ENCODE measurements around the gene PEX14. TPM values are rescaled to one million over a fixed set of nuclear protein-coding genes. Genes with fewer than 3 reads are reported as not detected.

PEX14 gene
- total and polyA plus RNA-seq, 2 donors (not counting 3 experiments of a cell fraction or from before 2014, with no cell fraction given): 19.5 to 26.5 TPM

- no peak for FAIRE-seq
Observed at GRCh38 chr1:10525208-10525607, 50.5 kb downstream of the PEX14 start.

GRCh38 chr1:10528066-10529014, 53.6 kb downstream of the PEX14 start:
- H3K36me3 ChIP-seq (ENCODE audit: control insufficient read depth in 2 of 2, extremely low read depth in 1 of 2, insufficient read depth in 2 of 2, low read length in 2 of 2): no peaks in the 10 kb centered on the region
- H3K79me2 ChIP-seq (ENCODE audit: control insufficient read depth, insufficient read depth, low read length): peaks cover 8% of the 10 kb centered on the region
- H3K9me1 ChIP-seq (replicated peaks; ENCODE audit: control insufficient read depth, extremely low read depth, insufficient read depth, low read length): no peaks in the 10 kb centered on the region
- peaks cover 30% of the 10 kb centered on the region for H3K4me1 ChIP-seq (ENCODE audit: control insufficient read depth, extremely low read depth, insufficient read depth, low read length)
- H3K4me2 ChIP-seq (ENCODE audit: insufficient read depth, low read length): peak overlapping the region; percentile 62
- peak overlapping the region in 1 of 3 experiments; percentile 28 for H3K4me3 ChIP-seq (replicated peaks in 1 of 3; ENCODE audit: insufficient read depth in 1 of 3, low read depth in 1 of 3, low read length in 3 of 3)
- peak; percentile 91 for FAIRE-seq
- no peak overlapping the region for H2AFZ ChIP-seq (ENCODE audit: low read depth, low read length)
- dilution Hi-C loops (cut with MboI; ENCODE audit: extremely low pct_ligation_motif_present, low sequenced_read_pairs) (no loop called here), intact Hi-C loops (cut with micrococcal nuclease) (loop anchor here (1.0 to 5.0 kb wide), 6 partner anchors 17 to 434 kb away; partner anchors contain the start of gene CASZ1)
- TF ChIP-seq CTCF (IDR thresholded peaks at IDR 0.05; ENCODE audit: extremely low read depth in 1 of 2, insufficient read depth in 1 of 2, low read depth in 1 of 2, low read length in 2 of 2) (no peak), FOS (IDR thresholded peaks at IDR 0.05; ENCODE audit: borderline replicate concordance, insufficient read depth, low read length) (peak; percentile 86), MAX (IDR thresholded peaks at IDR 0.05; ENCODE audit: insufficient read depth, insufficient read length) (no peak), GATA2 (IDR thresholded peaks at IDR 0.05; ENCODE audit: insufficient read depth, insufficient read length, low read depth, low read length) (peak; percentile 30), POLR2AphosphoS5 (IDR thresholded peaks at IDR 0.05; ENCODE audit: insufficient read depth, low read depth, low read length) (peak; percentile 38), EZH2 (IDR thresholded peaks at IDR 0.05; ENCODE audit: borderline replicate concordance, low read depth, low read length, severe bottlenecking) (no peak), JUN (IDR thresholded peaks at IDR 0.05; ENCODE audit: borderline replicate concordance, insufficient read depth, insufficient read length, low read depth) (peak; percentile 84)
- no peaks in the 10 kb centered on the region for H3K9me3 ChIP-seq (replicated peaks; ENCODE audit: control insufficient read depth, insufficient read depth, low read length)
- ChIA-PET POLR2A (no interaction called here), CTCF (interaction anchor here (0.8 to 2.7 kb wide), 15 partner anchors 8 to 414 kb away, joined by 3 to 31 read pairs (median 5); no protein-coding TSS in a partner anchor)
- peak overlapping the region; percentile 46 for H3K9ac ChIP-seq (replicated peaks; ENCODE audit: extremely low read depth, insufficient read depth, low read length)
- peak; percentile 75 for DNase-seq (ENCODE audit: low read depth, low spot score)
- H3K27ac ChIP-seq (ENCODE audit: insufficient read depth, low read depth, low read length): peak overlapping the region; percentile 87
- no peaks in the 10 kb centered on the region for H3K27me3 ChIP-seq (ENCODE audit: control insufficient read depth in 2 of 2, insufficient read depth in 2 of 2, low read length in 2 of 2)
- BruUV-seq (replicated peaks): TSS peak; percentile 96
- no peaks in the 10 kb centered on the region for H4K20me1 ChIP-seq (replicated peaks; ENCODE audit: control insufficient read depth, extremely low read depth, insufficient read depth, low read length)

More at GRCh38 chr1:10525208-10525607, 50.5 kb downstream of the PEX14 start:
- Histone ChIP-seq H3K4me3 (replicated peaks in 1 of 3; ENCODE audit: insufficient read depth in 1 of 3, low read depth in 1 of 3, low read length in 3 of 3) (no peak overlapping the region), H4K20me1 (replicated peaks; ENCODE audit: control insufficient read depth, extremely low read depth, insufficient read depth, low read length) (no peaks in the 10 kb centered on the region), H3K9me3 (replicated peaks; ENCODE audit: control insufficient read depth, insufficient read depth, low read length) (no peaks in the 10 kb centered on the region), H2AFZ (ENCODE audit: low read depth, low read length) (no peak overlapping the region), H3K27ac (ENCODE audit: insufficient read depth, low read depth, low read length) (no peak overlapping the region), H3K4me2 (ENCODE audit: insufficient read depth, low read length) (no peak overlapping the region), H3K4me1 (ENCODE audit: control insufficient read depth, extremely low read depth, insufficient read depth, low read length) (peaks cover 29% of the 10 kb centered on the region), H3K36me3 (ENCODE audit: control insufficient read depth in 2 of 2, extremely low read depth in 1 of 2, insufficient read depth in 2 of 2, low read length in 2 of 2) (no peaks in the 10 kb centered on the region), H3K79me2 (ENCODE audit: control insufficient read depth, insufficient read depth, low read length) (peaks cover 3% of the 10 kb centered on the region), H3K9me1 (replicated peaks; ENCODE audit: control insufficient read depth, extremely low read depth, insufficient read depth, low read length) (no peaks in the 10 kb centered on the region), H3K27me3 (ENCODE audit: control insufficient read depth in 2 of 2, insufficient read depth in 2 of 2, low read length in 2 of 2) (no peaks in the 10 kb centered on the region), H3K9ac (replicated peaks; ENCODE audit: extremely low read depth, insufficient read depth, low read length) (no peak overlapping the region)
- BruUV-seq (replicated peaks): no TSS peak
- CTCF ChIA-PET: interaction anchor here (0.9 to 1.4 kb wide), 4 partner anchors 15 to 31 kb away, joined by 3 to 7 read pairs (median 4); no protein-coding TSS in a partner anchor
- POLR2A ChIA-PET: no interaction called here
- dilution Hi-C loops (cut with MboI; ENCODE audit: extremely low pct_ligation_motif_present, low sequenced_read_pairs): no loop called here
- TF ChIP-seq MAX (IDR thresholded peaks at IDR 0.05; ENCODE audit: insufficient read depth, insufficient read length): no peak
- no peak for DNase-seq (ENCODE audit: low read depth, low spot score)
- intact Hi-C loops (cut with micrococcal nuclease): loop anchor here (5.0 kb wide), 2 partner anchors 167 to 437 kb away; no protein-coding TSS in a partner anchor

Measured in endothelial cell of umbilical vein (primary cell).